Measurements from ENCODE around the gene MYLK4.

DNA sequence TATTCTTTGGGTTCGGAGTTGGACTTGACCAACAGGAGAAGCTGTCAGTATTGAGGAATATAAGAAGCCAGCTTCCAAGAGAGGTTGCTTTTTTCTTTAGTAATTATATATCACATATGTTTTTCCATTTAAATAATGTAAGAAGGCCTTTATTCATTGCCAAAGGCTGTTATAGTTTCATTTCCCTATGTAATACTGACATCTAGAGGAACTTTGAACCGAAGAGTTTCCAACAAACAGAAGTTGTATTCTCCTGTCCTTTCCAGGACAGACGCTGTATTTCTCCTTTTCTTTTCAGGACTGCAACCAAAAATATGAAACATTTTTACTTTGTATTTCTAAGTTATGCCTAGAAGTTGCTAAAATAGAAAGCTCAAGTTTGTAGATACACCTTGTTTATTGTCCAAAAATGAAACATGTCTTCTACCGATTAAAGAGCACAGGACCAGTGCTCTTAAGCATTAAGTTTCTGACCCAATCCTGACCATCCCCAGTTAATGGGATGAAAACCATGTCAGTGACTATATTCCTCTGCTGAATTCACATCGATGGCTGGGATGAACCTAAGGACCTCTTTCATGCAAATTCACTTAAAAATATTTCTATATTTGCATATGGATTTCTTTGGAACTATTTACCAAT, 55.1 kb downstream of the MYLK4 start:
- TF ChIP-seq SUZ12 (IDR thresholded peaks at IDR 0.05; ENCODE audit: extremely low read depth, insufficient read depth, insufficient read length) (no peak), YY1 (IDR thresholded peaks at IDR 0.05; ENCODE audit: insufficient read depth, insufficient read length) (no peak), ZNF274 (IDR thresholded peaks at IDR 0.05; ENCODE audit: low read depth, low read length) (no peak)

Measured in NT2/D1 (cell line).